ENCODE data around the gene AKNA.

AKNA gene

DNA sequence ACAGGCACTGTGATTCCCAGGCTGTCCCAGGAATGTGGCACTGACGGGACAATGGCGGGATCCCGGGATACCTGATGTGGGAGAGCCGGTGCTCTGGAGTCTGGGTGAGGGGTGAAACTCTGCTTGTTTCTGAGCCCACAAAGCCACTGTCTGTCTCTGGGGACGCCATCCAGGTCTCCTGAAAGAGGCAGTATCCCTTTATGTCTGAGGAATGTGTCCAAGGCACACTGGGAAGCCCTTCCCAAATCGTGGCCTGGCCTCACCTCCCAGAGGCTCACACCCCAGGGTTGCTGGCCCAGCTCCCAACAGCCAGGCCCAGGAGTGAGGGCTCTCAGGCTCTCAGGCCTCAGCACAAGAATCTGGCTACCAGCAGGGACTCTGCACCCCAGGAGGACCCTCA lies 31.0 kb downstream of the AKNA start:
- Mint-ChIP-seq H3K4me3 (no peak overlapping the region), H3K27ac (no peak overlapping the region), H3K27me3 (ENCODE audit: low read depth, poor library complexity) (no peaks in the 10 kb centered on the region), H3K4me1 (no peaks in the 10 kb centered on the region), H3K9me3 (no peaks in the 10 kb centered on the region), H3K36me3 (ENCODE audit: low read depth) (peaks cover 34% of the 10 kb centered on the region)
- DNase-seq = no peak
- TF ChIP-seq, protein P1, sequence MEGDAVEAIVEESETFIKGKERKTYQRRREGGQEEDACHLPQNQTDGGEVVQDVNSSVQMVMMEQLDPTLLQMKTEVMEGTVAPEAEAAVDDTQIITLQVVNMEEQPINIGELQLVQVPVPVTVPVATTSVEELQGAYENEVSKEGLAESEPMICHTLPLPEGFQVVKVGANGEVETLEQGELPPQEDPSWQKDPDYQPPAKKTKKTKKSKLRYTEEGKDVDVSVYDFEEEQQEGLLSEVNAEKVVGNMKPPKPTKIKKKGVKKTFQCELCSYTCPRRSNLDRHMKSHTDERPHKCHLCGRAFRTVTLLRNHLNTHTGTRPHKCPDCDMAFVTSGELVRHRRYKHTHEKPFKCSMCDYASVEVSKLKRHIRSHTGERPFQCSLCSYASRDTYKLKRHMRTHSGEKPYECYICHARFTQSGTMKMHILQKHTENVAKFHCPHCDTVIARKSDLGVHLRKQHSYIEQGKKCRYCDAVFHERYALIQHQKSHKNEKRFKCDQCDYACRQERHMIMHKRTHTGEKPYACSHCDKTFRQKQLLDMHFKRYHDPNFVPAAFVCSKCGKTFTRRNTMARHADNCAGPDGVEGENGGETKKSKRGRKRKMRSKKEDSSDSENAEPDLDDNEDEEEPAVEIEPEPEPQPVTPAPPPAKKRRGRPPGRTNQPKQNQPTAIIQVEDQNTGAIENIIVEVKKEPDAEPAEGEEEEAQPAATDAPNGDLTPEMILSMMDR (IDR thresholded peaks at IDR 0.05) = no peak

DNA sequence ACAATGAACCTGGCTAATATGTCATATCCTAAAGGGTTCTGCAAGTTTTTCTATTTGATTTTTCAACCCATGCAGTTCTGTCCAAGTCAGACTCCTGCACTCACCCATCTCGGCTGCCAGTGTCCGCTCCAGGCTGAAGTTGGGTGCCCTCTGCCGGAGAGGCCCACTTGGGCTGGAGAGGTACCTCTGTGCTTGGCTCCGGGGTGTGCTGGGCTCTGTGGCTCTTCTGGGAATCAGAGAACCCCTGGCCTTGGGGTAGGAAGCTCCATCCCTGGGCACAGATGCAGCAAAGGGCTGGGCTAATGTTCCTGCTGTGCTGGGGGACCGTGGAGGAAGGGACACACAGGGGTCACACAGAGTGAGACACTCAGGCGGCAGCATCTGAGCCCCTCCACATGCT lies 32.0 kb downstream of the AKNA start:
- Mint-ChIP-seq H3K4me3 (no peak overlapping the region), H3K27ac (no peak overlapping the region), H3K9me3 (no peaks in the 10 kb centered on the region), H3K4me1 (no peaks in the 10 kb centered on the region), H3K36me3 (ENCODE audit: low read depth) (peaks cover 32% of the 10 kb centered on the region), H3K27me3 (ENCODE audit: low read depth, poor library complexity) (no peaks in the 10 kb centered on the region)
- TF ChIP-seq, protein P1 (IDR thresholded peaks at IDR 0.05) = no peak
- DNase-seq = no peak

DNA sequence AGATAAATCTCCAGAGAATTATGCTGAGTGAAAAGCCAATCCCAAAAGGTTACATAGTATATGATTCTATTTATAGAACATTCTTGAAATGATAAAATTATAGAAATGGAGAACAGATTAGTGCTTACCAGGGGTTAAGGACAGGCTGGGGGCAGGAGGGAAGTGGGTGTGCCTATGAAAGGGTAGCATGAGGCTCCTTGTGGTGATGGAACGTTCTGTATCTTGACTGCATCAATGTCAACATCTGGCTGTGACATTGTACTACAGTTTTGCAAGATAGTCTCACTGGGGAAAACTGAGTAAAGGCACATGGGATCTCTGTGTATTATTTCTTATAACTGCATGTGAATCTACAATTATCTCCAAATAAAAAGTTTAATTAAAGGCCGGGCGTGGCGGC lies 35.9 kb downstream of the AKNA start:
- H3K27ac Mint-ChIP-seq = no peak overlapping the region

DNA sequence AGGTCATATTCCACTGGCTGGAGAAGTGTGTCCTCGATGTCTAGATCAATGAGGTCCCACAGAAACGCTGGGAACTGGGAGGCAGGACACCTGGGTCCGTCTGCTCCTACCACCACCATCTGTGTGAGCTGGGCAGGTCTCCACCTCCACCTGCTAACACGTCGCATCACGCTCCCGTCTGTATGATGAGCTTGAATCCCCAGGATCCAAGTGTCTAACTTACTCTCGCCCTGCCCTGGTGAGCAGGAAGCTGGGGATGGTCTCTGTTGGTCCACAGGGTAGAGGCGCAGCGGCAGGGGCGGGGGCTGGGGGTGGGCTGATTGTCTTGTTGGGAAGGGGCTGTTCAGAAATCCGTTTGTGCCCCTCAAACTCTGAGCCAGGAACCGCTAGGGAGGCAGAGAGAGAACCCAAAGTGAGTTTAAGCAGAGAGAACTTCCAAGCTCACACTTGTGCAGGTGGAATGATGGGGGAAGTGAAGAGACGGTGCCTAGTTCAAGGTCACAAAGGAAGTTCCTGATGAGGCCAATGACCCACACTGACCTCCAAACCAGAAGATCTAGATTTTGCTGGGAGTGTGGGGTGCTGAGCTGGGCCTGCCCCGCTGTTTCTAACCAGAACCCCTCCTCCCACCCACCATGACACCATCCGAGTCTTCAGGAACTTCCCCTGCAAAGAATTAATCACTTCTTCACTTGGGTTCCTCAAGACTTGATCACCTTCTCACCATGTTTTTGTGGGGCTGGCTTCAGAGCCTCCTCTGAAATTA lies 37.0 kb downstream of the AKNA start:
- Mint-ChIP-seq H3K27ac (no peak overlapping the region), H3K36me3 (ENCODE audit: low read depth) (peaks cover 45% of the 10 kb centered on the region), H3K4me1 (peaks cover 21% of the 10 kb centered on the region), H3K4me3 (no peak overlapping the region), H3K27me3 (ENCODE audit: low read depth, poor library complexity) (no peaks in the 10 kb centered on the region), H3K9me3 (no peaks in the 10 kb centered on the region)
- no peak for DNase-seq
- TF ChIP-seq, protein P1 (IDR thresholded peaks at IDR 0.05) = no peak

More for the DNA sequence above, 35.9 kb downstream of the AKNA start:
- Mint-ChIP-seq H3K4me3 (no peak overlapping the region), H3K36me3 (ENCODE audit: low read depth) (peaks cover 38% of the 10 kb centered on the region), H3K27me3 (ENCODE audit: low read depth, poor library complexity) (no peaks in the 10 kb centered on the region), H3K9me3 (no peaks in the 10 kb centered on the region), H3K4me1 (peaks cover 21% of the 10 kb centered on the region)
- no peak for DNase-seq
- TF ChIP-seq, protein P1 (IDR thresholded peaks at IDR 0.05) = no peak

DNA sequence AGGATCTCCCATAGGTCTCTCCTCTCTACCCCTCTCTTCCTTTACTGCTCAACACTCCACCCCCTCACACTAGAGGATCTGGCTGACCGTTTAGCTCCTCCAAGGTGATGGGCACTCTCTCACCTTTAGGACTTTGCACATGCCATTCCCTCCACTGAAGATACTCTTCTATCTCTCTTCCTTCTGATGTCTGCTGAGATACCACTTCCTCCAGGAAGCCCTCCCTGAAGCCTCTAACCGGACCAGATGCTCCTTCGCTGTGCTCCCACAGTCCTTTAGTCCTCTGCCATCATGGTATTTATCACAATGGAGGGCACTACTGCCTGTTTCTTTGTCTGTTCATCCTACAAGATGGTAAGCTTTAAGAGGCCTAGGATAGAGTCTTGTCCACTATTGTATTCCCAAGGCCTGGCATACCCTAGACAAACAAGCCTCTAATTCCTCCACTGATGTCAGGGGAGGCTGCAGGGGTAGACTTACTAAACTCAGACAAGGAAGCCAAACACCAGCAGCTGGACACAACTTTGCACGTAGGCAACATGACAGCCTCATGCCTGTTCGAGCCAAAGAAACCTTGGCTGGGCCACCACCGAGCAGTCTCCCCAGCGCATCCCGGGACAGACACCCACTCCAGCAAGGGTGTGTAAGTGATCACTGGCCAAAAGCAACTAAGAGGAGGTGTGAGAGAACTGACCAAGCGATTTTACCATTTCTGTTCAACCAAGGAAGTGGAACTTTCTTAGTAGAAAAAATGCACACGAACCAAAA lies 37.9 kb downstream of the AKNA start:
- Mint-ChIP-seq H3K27ac (peak overlapping the region; percentile 93), H3K27me3 (ENCODE audit: low read depth, poor library complexity) (no peaks in the 10 kb centered on the region), H3K4me1 (peaks cover 22% of the 10 kb centered on the region), H3K9me3 (no peaks in the 10 kb centered on the region), H3K4me3 (peak overlapping the region; percentile 20), H3K36me3 (ENCODE audit: low read depth) (peaks cover 54% of the 10 kb centered on the region)
- TF ChIP-seq, protein P1 (IDR thresholded peaks at IDR 0.05) = no peak
- no peak for DNase-seq

All from nephron progenitor cell (in vitro differentiated cells).